Urinary bladder (tissue), 2 donors: ENCODE results near the gene COX6B2. TPM values are rescaled to one million over a fixed set of nuclear protein-coding genes. Genes with fewer than 3 reads are reported as not detected.

Experiments used
- polyA plus RNA-seq: library from polyadenylated mRNA; stranded (reverse); fragments of 200-250 nt; gene quantifications from one replicate; pipeline ENCODE4 v1.2.3, GENCODE V29; 2013
- total RNA-seq: library from RNA; depleted of rRNA; stranded (reverse); fragments of >200 nt; gene quantifications from one replicate; pipeline ENCODE4 v1.2.3, GENCODE V29; 2014
- donor health status: healthy.

COX6B2 gene
- total and polyA plus RNA-seq, 2 donors, result 0.39 TPM; not detected in 1

Other genes starting within 250 kb of the COX6B2 start
- 24.8 TPM for gene PPP1R12C, start 237.1 kb downstream of the COX6B2 start, total RNA-seq
- 219 TPM for gene PPP1R12C, start 237.1 kb downstream of the COX6B2 start, polyA plus RNA-seq
- 47.2 TPM for gene TNNT1, start 205.5 kb downstream of the COX6B2 start, total RNA-seq
- gene TNNT1, start 205.5 kb downstream of the COX6B2 start, polyA plus RNA-seq, result not detected
- not detected for gene TNNI3, start 197.0 kb downstream of the COX6B2 start, total RNA-seq
- gene TNNI3, start 197.0 kb downstream of the COX6B2 start, polyA plus RNA-seq, result not detected
- 0.37 TPM for gene DNAAF3, start 188.1 kb downstream of the COX6B2 start, total RNA-seq
- 0.62 TPM for gene DNAAF3, start 188.1 kb downstream of the COX6B2 start, polyA plus RNA-seq
- gene SYT5, start 174.4 kb downstream of the COX6B2 start, total RNA-seq, result 0.74 TPM
- 0.77 TPM for gene SYT5, start 174.4 kb downstream of the COX6B2 start, polyA plus RNA-seq
- gene PTPRH, start 145.2 kb downstream of the COX6B2 start, total RNA-seq, result 3.6 TPM
- 1.6 TPM for gene PTPRH, start 145.2 kb downstream of the COX6B2 start, polyA plus RNA-seq
- gene TMEM86B, start 126.0 kb downstream of the COX6B2 start, total RNA-seq, result 0.79 TPM
- 4.5 TPM for gene TMEM86B, start 126.0 kb downstream of the COX6B2 start, polyA plus RNA-seq
- gene PPP6R1, start 95.7 kb downstream of the COX6B2 start, total RNA-seq, result 14.5 TPM
- gene PPP6R1, start 95.7 kb downstream of the COX6B2 start, polyA plus RNA-seq, result 43.1 TPM
- 6.5 TPM for gene HSPBP1, start 74.6 kb downstream of the COX6B2 start, total RNA-seq
- gene HSPBP1, start 74.6 kb downstream of the COX6B2 start, polyA plus RNA-seq, result 56.3 TPM
- gene BRSK1, start 70.7 kb downstream of the COX6B2 start, total RNA-seq, result 9.7 TPM
- 8.8 TPM for gene BRSK1, start 70.7 kb downstream of the COX6B2 start, polyA plus RNA-seq
- 0.48 TPM for gene TMEM150B, start 29.4 kb downstream of the COX6B2 start, total RNA-seq
- gene TMEM150B, start 29.4 kb downstream of the COX6B2 start, polyA plus RNA-seq, result 1.7 TPM
- 9.3 TPM for gene KMT5C, start 14.8 kb downstream of the COX6B2 start, total RNA-seq
- gene KMT5C, start 14.8 kb downstream of the COX6B2 start, polyA plus RNA-seq, result 10.2 TPM
- not detected for gene GARIN5B, start 8.5 kb upstream of the COX6B2 start, total RNA-seq
- not detected for gene GARIN5B, start 8.5 kb upstream of the COX6B2 start, polyA plus RNA-seq
- gene IL11, start 15.7 kb upstream of the COX6B2 start, total RNA-seq, result 0.42 TPM
- 0.53 TPM for gene IL11, start 15.7 kb upstream of the COX6B2 start, polyA plus RNA-seq
- not detected for gene TMEM190, start 22.1 kb upstream of the COX6B2 start, total RNA-seq
- not detected for gene TMEM190, start 22.1 kb upstream of the COX6B2 start, polyA plus RNA-seq
- gene TMEM238, start 29.6 kb upstream of the COX6B2 start, total RNA-seq, result not detected
- gene TMEM238, start 29.6 kb upstream of the COX6B2 start, polyA plus RNA-seq, result 0.43 TPM
- 141 TPM for gene RPL28, start 31.2 kb upstream of the COX6B2 start, total RNA-seq
- 1,449 TPM for gene RPL28, start 31.2 kb upstream of the COX6B2 start, polyA plus RNA-seq
- gene UBE2S, start 53.1 kb upstream of the COX6B2 start, total RNA-seq, result 29.9 TPM
- 17.5 TPM for gene UBE2S, start 53.1 kb upstream of the COX6B2 start, polyA plus RNA-seq
- 0.16 TPM for gene SHISA7, start 88.6 kb upstream of the COX6B2 start, total RNA-seq
- gene SHISA7, start 88.6 kb upstream of the COX6B2 start, polyA plus RNA-seq, result 0.05 TPM
- gene ISOC2, start 106.9 kb upstream of the COX6B2 start, total RNA-seq, result 35.1 TPM
- 94.1 TPM for gene ISOC2, start 106.9 kb upstream of the COX6B2 start, polyA plus RNA-seq
- not detected for gene C19orf85, start 110.0 kb upstream of the COX6B2 start, total RNA-seq
- gene C19orf85, start 110.0 kb upstream of the COX6B2 start, polyA plus RNA-seq, result 0.51 TPM
- gene ZNF628, start 121.9 kb upstream of the COX6B2 start, total RNA-seq, result 0.79 TPM
- gene ZNF628, start 121.9 kb upstream of the COX6B2 start, polyA plus RNA-seq, result 11.9 TPM
- 7.1 TPM for gene NAT14, start 130.5 kb upstream of the COX6B2 start, total RNA-seq
- 27.0 TPM for gene NAT14, start 130.5 kb upstream of the COX6B2 start, polyA plus RNA-seq
- 24.4 TPM for gene SSC5D, start 133.7 kb upstream of the COX6B2 start, total RNA-seq
- 24.4 TPM for gene SSC5D, start 133.7 kb upstream of the COX6B2 start, polyA plus RNA-seq
- not detected for gene SBK2, start 182.4 kb upstream of the COX6B2 start, total RNA-seq
- gene SBK2, start 182.4 kb upstream of the COX6B2 start, polyA plus RNA-seq, result not detected
- not detected for gene SBK3, start 190.8 kb upstream of the COX6B2 start, total RNA-seq
- 0.72 TPM for gene SBK3, start 190.8 kb upstream of the COX6B2 start, polyA plus RNA-seq
- gene ZNF579, start 226.1 kb upstream of the COX6B2 start, total RNA-seq, result 1.6 TPM
- gene ZNF579, start 226.1 kb upstream of the COX6B2 start, polyA plus RNA-seq, result 10.8 TPM
- 2.3 TPM for gene FIZ1, start 244.8 kb upstream of the COX6B2 start, total RNA-seq
- 11.1 TPM for gene FIZ1, start 244.8 kb upstream of the COX6B2 start, polyA plus RNA-seq
- 5.7 TPM for gene ZNF524, start 245.6 kb upstream of the COX6B2 start, total RNA-seq
- 30.9 TPM for gene ZNF524, start 245.6 kb upstream of the COX6B2 start, polyA plus RNA-seq